Measurements from ENCODE around the gene ITK.

Gene ITK

GRCh38 chr5:157303667-157304327 lies 123.2 kb downstream of the ITK start:
- in situ Hi-C loops (cut with MboI; ENCODE audit: low sequenced_read_pairs) = no loop called here

All from HL-60/S4 (cell line).